HG03457 (cell line): ENCODE measurements around the gene RBM6.
"Not testable (repeated sequence)": the region's sequence is repeated elsewhere in the genome, so short reads cannot be mapped to it uniquely, and the experiment has no call there.

Source experiments
- ATAC-seq: cut with Tn5 transposase; IDR thresholded peaks from one replicate; pipeline ENCODE4 v1.9.1; 2021; ENCODE audit warnings: moderate number of reproducible peaks; ENCODE audit not compliant: unreplicated experiment

Gene RBM6

GRCh38 chr3:49939858-49940666, at the start of gene RBM6:
Gene RBM6 (plus strand): TSS chr3:49940150. CDS start chr3:49962642, 22,492 bp downstream.
- ATAC-seq, result peak; percentile 84

GRCh38 chr3:49895791-49896190, 44.2 kb upstream of the RBM6 start:
- no peak for ATAC-seq

- no peak for ATAC-seq
Measured at GRCh38 chr3:49896345-49896744, 43.6 kb upstream of the RBM6 start.

- no peak for ATAC-seq
Measured at GRCh38 chr3:49898991-49899390, 41.0 kb upstream of the RBM6 start.

GRCh38 chr3:49899815-49900214, 40.1 kb upstream of the RBM6 start:
- ATAC-seq, result no peak

GRCh38 chr3:49900491-49901153, 39.3 kb upstream of the RBM6 start:
- no peak for ATAC-seq

GRCh38 chr3:49901366-49902339, 38.3 kb upstream of the RBM6 start:
- ATAC-seq, result no peak

- no peak for ATAC-seq
Measured at GRCh38 chr3:49902511-49903345, 37.2 kb upstream of the RBM6 start.

GRCh38 chr3:49903451-49904424, 36.2 kb upstream of the RBM6 start, which contains the start of gene MST1R:
Gene MST1R (minus strand): TSS chr3:49903873. CDS start chr3:49903609, 264 bp downstream.
- no peak for ATAC-seq

GRCh38 chr3:49904448-49904847, 35.5 kb upstream of the RBM6 start:
- not testable (repeated sequence) for ATAC-seq

GRCh38 chr3:49906073-49906743, 33.7 kb upstream of the RBM6 start:
- no peak for ATAC-seq

GRCh38 chr3:49908373-49909199, 31.4 kb upstream of the RBM6 start:
- ATAC-seq, result no peak

GRCh38 chr3:49910409-49911123, 29.4 kb upstream of the RBM6 start:
- no peak for ATAC-seq

- ATAC-seq, result no peak
Measured at GRCh38 chr3:49911124-49911420, 28.9 kb upstream of the RBM6 start.

- ATAC-seq, result no peak
Measured at GRCh38 chr3:49911611-49912010, 28.3 kb upstream of the RBM6 start.

GRCh38 chr3:49912881-49913281, 27.1 kb upstream of the RBM6 start:
- no peak for ATAC-seq

- no peak for ATAC-seq
Measured at GRCh38 chr3:49914906-49915305, 25.0 kb upstream of the RBM6 start.
